H1 (cell line): ENCODE results near the gene SGCD. TPM values are rescaled to one million over a fixed set of nuclear protein-coding genes. Genes with fewer than 3 reads are reported as not detected.
A peak's percentile ranks its signal among the peaks of the same experiment; 100 is the strongest.

ENCODE experiments used
- CTCF ChIA-PET: fragments of 300-600 bp; sonication (Branson Sonifier 250); formaldehyde crosslinking; loops from one replicate; lab custom pipeline; 2021; ENCODE audit not compliant: partially characterized antibody; lab: Charles Lee
- POLR2A ChIA-PET: fragments of 300-600 bp; sonication (Branson Sonifier 250); formaldehyde crosslinking; loops from one replicate; lab custom pipeline; 2021; ENCODE audit warnings: inconsistent platforms; ENCODE audit not compliant: partially characterized antibody; lab: Charles Lee
- DNase-seq, 2 experiments: peaks; one replicate each; pipeline versions ENCODE4 v3.0.0 to v3.0.0-alpha.2; 2010 to 2022; ENCODE audit warnings: low spot score in 2 of 2, low read depth in 1 of 2, mixed read lengths in 1 of 2
- FAIRE-seq: peaks from 2 replicates; lab custom pipeline; 2011; peaks lifted over from hg19 to GRCh38; lab: Jason Lieb, UNC
- H2AFZ ChIP-seq: 2 replicates; pipeline ENCODE4 v1.8.1; 2012; ENCODE audit warnings: low read length, inconsistent platforms
- H2AK5ac ChIP-seq: 2 replicates; pipeline ENCODE4 v1.6.1; 2013; ENCODE audit warnings: low read depth, low read length
- H2BK120ac ChIP-seq: replicated peaks from 2 replicates; pipeline ENCODE3; 2013; ENCODE audit warnings: low read depth, low read length, inconsistent platforms
- H2BK12ac ChIP-seq: 2 replicates; pipeline ENCODE4 v1.6.1; 2013; ENCODE audit warnings: low read depth, low read length
- H2BK15ac ChIP-seq: 2 replicates; pipeline ENCODE4 v1.6.1; 2013; ENCODE audit warnings: low read length
- H2BK20ac ChIP-seq: 2 replicates; pipeline ENCODE4 v1.6.1; 2013; ENCODE audit warnings: low read length
- H2BK5ac ChIP-seq: 2 replicates; pipeline ENCODE4 v1.6.1; 2013; ENCODE audit warnings: low read depth, low read length
- H3K14ac ChIP-seq: 2 replicates; pipeline ENCODE4 v1.6.1; 2013; ENCODE audit warnings: inconsistent platforms; ENCODE audit not compliant: insufficient read length
- H3K18ac ChIP-seq: 2 replicates; pipeline ENCODE4 v1.6.1; 2013; ENCODE audit warnings: low read length; ENCODE audit errors: extremely low read depth
- H3K23ac ChIP-seq: 2 replicates; pipeline ENCODE4 v1.6.1; 2013; ENCODE audit warnings: inconsistent platforms; ENCODE audit not compliant: insufficient read length
- H3K23me2 ChIP-seq: 2 replicates; pipeline ENCODE4 v1.6.1; 2013; ENCODE audit warnings: low read depth, low read length
- H3K27ac ChIP-seq: 2 replicates; pipeline ENCODE4 v1.6.1; 2011; ENCODE audit warnings: low read depth, low read length, inconsistent platforms
- H3K27me3 ChIP-seq, 4 experiments: replicated peaks in 1 of 4; 1 replicate in 1 of 4; 2 replicates in 3 of 4; pipeline versions ENCODE4 v1.6.1 to v1.8.1; 2011 to 2013; ENCODE audit warnings: low read length in 3 of 4, mild to moderate bottlenecking in 3 of 4, inconsistent platforms in 2 of 4, mixed read lengths in 2 of 4, moderate library complexity in 1 of 4; ENCODE audit not compliant: control insufficient read depth in 3 of 4, insufficient read depth in 3 of 4; ENCODE audit errors: extremely low read depth in 1 of 4
- H3K36me3 ChIP-seq, 4 experiments: 2 replicates each; pipeline versions ENCODE4 v1.6.1 to v1.8.1; 2011 to 2013; ENCODE audit warnings: mild to moderate bottlenecking in 4 of 4, low read length in 3 of 4, moderate library complexity in 2 of 4, control low read depth in 1 of 4, inconsistent platforms in 1 of 4; ENCODE audit not compliant: insufficient read depth in 4 of 4, control insufficient read depth in 2 of 4
- H3K4ac ChIP-seq: replicated peaks from 2 replicates; pipeline ENCODE3; 2013; ENCODE audit warnings: low read length, low read depth, mixed read lengths, inconsistent platforms; ENCODE audit not compliant: insufficient read length
- H3K4me1 ChIP-seq, 4 experiments: replicated peaks in 1 of 4; 1 replicate in 1 of 4; 2 replicates in 3 of 4; pipeline versions ENCODE4 v1.6.1 to v1.8.1; 2011 to 2013; ENCODE audit warnings: low read length in 3 of 4, inconsistent platforms in 2 of 4, mixed read lengths in 1 of 4; ENCODE audit not compliant: insufficient read depth in 4 of 4, control insufficient read depth in 3 of 4
- H3K4me2 ChIP-seq, 2 experiments: 2 replicates each; pipeline versions ENCODE4 v1.6.1 to v1.8.1; 2011 to 2013; ENCODE audit warnings: low read depth in 2 of 2, low read length in 2 of 2, control low read depth in 1 of 2, inconsistent platforms in 1 of 2, mild to moderate bottlenecking in 1 of 2; ENCODE audit not compliant: insufficient read depth in 1 of 2
- H3K4me3 ChIP-seq, 4 experiments: fragments of 200-600, 300-600 bp in 1 of 4; sonication (generic), shearing (Covaris generic), sonication (Bioruptor Twin) in 1 of 4; 2 replicates each; pipeline versions ENCODE4 v1.5.1 to v1.8.1; 2011 to 2016; ENCODE audit warnings: low read length in 4 of 4, low read depth in 3 of 4, control low read depth in 2 of 4, inconsistent platforms in 2 of 4, mild to moderate bottlenecking in 2 of 4, mixed read lengths in 1 of 4, moderate library complexity in 1 of 4; ENCODE audit not compliant: insufficient read depth in 2 of 4; ENCODE audit errors: extremely low read depth in 1 of 4
- H3K56ac ChIP-seq: replicated peaks from 2 replicates; pipeline ENCODE3; 2013; ENCODE audit warnings: low read depth, mild to moderate bottlenecking, mixed read lengths, low read length, inconsistent platforms; ENCODE audit not compliant: insufficient read length
- H3K79me1 ChIP-seq: 2 replicates; pipeline ENCODE4 v1.6.1; 2013; ENCODE audit warnings: low read depth, low read length, control low read depth
- H3K79me2 ChIP-seq, 2 experiments: 2 replicates each; pipeline versions ENCODE4 v1.6.1 to v1.8.1; 2012 to 2013; ENCODE audit warnings: low read length in 2 of 2, mild to moderate bottlenecking in 2 of 2, inconsistent platforms in 1 of 2; ENCODE audit not compliant: insufficient read depth in 2 of 2, control insufficient read depth in 1 of 2
- H3K9ac ChIP-seq, 4 experiments: replicated peaks in 1 of 4; 1 replicate in 1 of 4; 2 replicates in 3 of 4; pipeline versions ENCODE4 v1.6.1 to v1.8.1; 2011 to 2013; ENCODE audit warnings: low read depth in 3 of 4, low read length in 3 of 4, control low read depth in 2 of 4, mild to moderate bottlenecking in 2 of 4, moderate library complexity in 2 of 4, inconsistent platforms in 1 of 4; ENCODE audit errors: extremely low read depth in 1 of 4
- H3K9me3 ChIP-seq, 2 experiments: 2 replicates each; pipeline versions ENCODE4 v1.6.1 to v1.8.1; 2012 to 2013; ENCODE audit warnings: mild to moderate bottlenecking in 2 of 2, moderate library complexity in 2 of 2, control low read depth in 1 of 2, inconsistent platforms in 1 of 2, low read depth in 1 of 2, low read length in 1 of 2, mixed read lengths in 1 of 2; ENCODE audit not compliant: insufficient read depth in 2 of 2
- H4K20me1 ChIP-seq, 2 experiments: replicated peaks in 1 of 2; 2 replicates each; pipeline versions ENCODE3 to v1.8.1; 2011 to 2013; ENCODE audit warnings: inconsistent platforms in 2 of 2, low read length in 2 of 2, mild to moderate bottlenecking in 1 of 2; ENCODE audit not compliant: insufficient read depth in 2 of 2, control insufficient read depth in 1 of 2
- H4K5ac ChIP-seq: 2 replicates; pipeline ENCODE4 v1.6.1; 2013; ENCODE audit warnings: low read length, low read depth, mixed read lengths, inconsistent platforms; ENCODE audit not compliant: insufficient read length
- H4K8ac ChIP-seq: 2 replicates; pipeline ENCODE4 v1.8.0; 2013; ENCODE audit warnings: mild to moderate bottlenecking, moderate library complexity, low read length, inconsistent platforms; ENCODE audit not compliant: insufficient read depth; ENCODE audit errors: extremely low read depth
- H4K91ac ChIP-seq: replicated peaks from 2 replicates; pipeline ENCODE3; 2013; ENCODE audit warnings: low read length, mixed read lengths, inconsistent platforms; ENCODE audit not compliant: insufficient read length
- FOSL1 ChIP-seq: IDR thresholded peaks from 2 replicates; pipeline ENCODE4 v1.6.1; 2011; ENCODE audit warnings: mild to moderate bottlenecking, low read depth, low read length, moderate library complexity; ENCODE audit not compliant: insufficient read depth
- GTF2F1 ChIP-seq: IDR thresholded peaks from 2 replicates; pipeline ENCODE4 v1.6.1; 2012; ENCODE audit warnings: low read depth, low read length, improper control_type of control experiment, borderline replicate concordance
- KDM1A ChIP-seq: fragments of 200-600, 300-600 bp; sonication (generic); IDR thresholded peaks from 2 replicates; pipeline ENCODE4 v1.7.1; 2016; ENCODE audit warnings: mild to moderate bottlenecking, low read length, borderline replicate concordance
- MAFK ChIP-seq: IDR thresholded peaks from 2 replicates; pipeline ENCODE4 v1.6.1; 2012; ENCODE audit warnings: low read depth, mild to moderate bottlenecking, improper control_type of control experiment, low read length
- NANOG ChIP-seq: IDR thresholded peaks from 2 replicates; pipeline ENCODE4 v1.6.1; 2011; ENCODE audit warnings: low read length, low read depth, mild to moderate bottlenecking, inconsistent platforms; ENCODE audit not compliant: insufficient read depth, poor library complexity, severe bottlenecking
- SAP30 ChIP-seq: fragments of 300-600 bp; sonication (generic); IDR thresholded peaks from 2 replicates; pipeline ENCODE4 v1.7.1; 2012; ENCODE audit warnings: low read length, moderate library complexity, mild to moderate bottlenecking, inconsistent platforms; ENCODE audit not compliant: insufficient read depth, insufficient replicate concordance
- SIRT6 ChIP-seq: IDR thresholded peaks from one replicate; pipeline ENCODE4 v1.7.1; 2012; ENCODE audit warnings: low read length, inconsistent platforms
- SP1 ChIP-seq: IDR thresholded peaks from 2 replicates; pipeline ENCODE4 v1.6.1; 2011; ENCODE audit warnings: low read depth, low read length
- SP2 ChIP-seq: IDR thresholded peaks from 2 replicates; pipeline ENCODE4 v1.6.1; 2012; ENCODE audit warnings: mild to moderate bottlenecking, low read length, inconsistent platforms
- ZNF274 ChIP-seq: IDR thresholded peaks from 2 replicates; pipeline ENCODE4 v1.7.0; 2012; ENCODE audit warnings: low read length, borderline replicate concordance; ENCODE audit errors: extremely low read depth
- WGBS, 2 experiments: shearing (Covaris generic) in 1 of 2; methylation state at CpG; one replicate each; pipeline versions ENCODE4 v1.1.6 to v1.1.7; 2013 to 2015; ENCODE audit warnings: low lambda C conversion rate in 2 of 2, mixed read lengths in 2 of 2, inconsistent platforms in 1 of 2, low coverage in 1 of 2, missing lambda C conversion rate in 1 of 2; ENCODE audit not compliant: insufficient replicate concordance in 2 of 2, insufficient coverage in 1 of 2, insufficient read length in 1 of 2; ENCODE audit errors: extremely low coverage in 1 of 2, missing lambda C conversion rate in 1 of 2; 5-methylcytosine and 5-hydroxymethylcytosine counted together
- polyA plus RNA-seq, 7 experiments: library from polyadenylated mRNA; depleted of rRNA in 3 of 7; stranded (reverse) in 5 of 7; unstranded in 2 of 7; fragments of >200 nt in 5 of 7; fragments of 200-250 nt in 2 of 7; gene quantifications; 1 replicate in 5 of 7; 2 replicates in 1 of 7; 4 replicates in 1 of 7; pipeline versions ENCODE4 v1.2.1 to v1.2.3, GENCODE V29; 2011 to 2013; ENCODE audit warnings: missing spikeins in 2 of 7, mixed read lengths in 2 of 7
- total RNA-seq: library from RNA; stranded (reverse); fragmentation: NEBNext Ultra II Directional; extraction: Animal tissue kit (Norgen Biotek cat#: 25700); gene quantifications from 2 replicates; pipeline ENCODE4 v1.2.1, GENCODE V29; 2021
- TF ChIP-seq, protein P1 (sequence below): IDR thresholded peaks from 2 replicates; pipeline ENCODE4 v1.6.1; 2011; ENCODE audit warnings: low read length, improper control_type of control experiment

The SGCD gene
- total and polyA plus RNA-seq, 2 of the 8 experiments (the other 6 are each of a cell fraction or from before 2014, with no cell fraction given), result 0.04 to 0.08 TPM

DNA sequence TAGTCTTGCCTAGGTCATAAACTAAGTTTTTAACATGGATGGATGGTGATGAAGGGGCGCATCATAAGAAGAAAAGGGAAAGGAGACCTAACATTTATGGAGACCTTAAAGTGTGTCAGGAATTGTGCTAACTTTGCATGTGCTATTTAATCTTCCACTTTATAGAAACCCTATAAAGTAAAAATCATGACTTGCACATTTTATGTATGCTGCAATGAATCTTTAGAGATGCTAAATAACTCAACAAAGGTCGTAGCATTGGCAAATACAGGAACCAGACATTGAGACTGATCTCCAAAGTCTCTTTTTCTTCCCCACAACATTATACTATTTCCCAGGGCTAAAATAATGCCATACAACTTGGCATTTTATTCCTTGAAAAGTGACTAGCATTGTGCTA is 214.6 kb downstream of the SGCD start:
- Histone ChIP-seq H3K9ac (no peak overlapping the region), H3K56ac (peak overlapping the region; percentile 20), H3K4me1 (no peaks in the 10 kb centered on the region), H2BK120ac (no peak overlapping the region), H4K91ac (no peak overlapping the region), H2BK20ac (no peak overlapping the region), H3K4me3 (no peak overlapping the region), H4K8ac (no peak overlapping the region), H3K4ac (no peak overlapping the region), H3K9me3 (no peaks in the 10 kb centered on the region), H2BK12ac (no peak overlapping the region), H3K79me1 (no peaks in the 10 kb centered on the region), H2AFZ (no peak overlapping the region), H4K20me1 (no peaks in the 10 kb centered on the region), H3K36me3 (no peaks in the 10 kb centered on the region), H3K18ac (no peak overlapping the region), H3K23me2 (no peaks in the 10 kb centered on the region), H3K79me2 (no peaks in the 10 kb centered on the region), H3K27me3 (no peaks in the 10 kb centered on the region), H2AK5ac (no peak overlapping the region), H3K23ac (no peak overlapping the region), H3K4me2 (no peak overlapping the region), H4K5ac (no peak overlapping the region), H3K14ac (no peak overlapping the region), H2BK5ac (no peak overlapping the region), H3K27ac (no peak overlapping the region), H2BK15ac (no peak overlapping the region)
- TF ChIP-seq, protein P1, sequence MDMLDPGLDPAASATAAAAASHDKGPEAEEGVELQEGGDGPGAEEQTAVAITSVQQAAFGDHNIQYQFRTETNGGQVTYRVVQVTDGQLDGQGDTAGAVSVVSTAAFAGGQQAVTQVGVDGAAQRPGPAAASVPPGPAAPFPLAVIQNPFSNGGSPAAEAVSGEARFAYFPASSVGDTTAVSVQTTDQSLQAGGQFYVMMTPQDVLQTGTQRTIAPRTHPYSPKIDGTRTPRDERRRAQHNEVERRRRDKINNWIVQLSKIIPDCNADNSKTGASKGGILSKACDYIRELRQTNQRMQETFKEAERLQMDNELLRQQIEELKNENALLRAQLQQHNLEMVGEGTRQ, result no peak
- TF ChIP-seq GTF2F1 (no peak), NANOG (no peak), SIRT6 (no peak), SP1 (no peak), FOSL1 (no peak), ZNF274 (no peak), SP2 (no peak), SAP30 (no peak), KDM1A (no peak), MAFK (no peak)
- FAIRE-seq, result no peak
- WGBS, 2 experiments, result 97% methylated on average over 2 of the region's 2 CpGs; no CpG with 5 or more reads in 1 of the 2 experiments
- CTCF ChIA-PET, result no interaction called here
- DNase-seq, result no peak
- POLR2A ChIA-PET, result no interaction called here
